NCI-H2196 treated with DMSO at 0.1 percent for 48 hours (cell line): ENCODE results near the gene AATK.

Experiments
- DNase-seq: peaks from one replicate; lab custom pipeline; 2025; ENCODE audit not compliant: unreplicated experiment; lab: John Stamatoyannopoulos, UW

AATK gene

DNA sequence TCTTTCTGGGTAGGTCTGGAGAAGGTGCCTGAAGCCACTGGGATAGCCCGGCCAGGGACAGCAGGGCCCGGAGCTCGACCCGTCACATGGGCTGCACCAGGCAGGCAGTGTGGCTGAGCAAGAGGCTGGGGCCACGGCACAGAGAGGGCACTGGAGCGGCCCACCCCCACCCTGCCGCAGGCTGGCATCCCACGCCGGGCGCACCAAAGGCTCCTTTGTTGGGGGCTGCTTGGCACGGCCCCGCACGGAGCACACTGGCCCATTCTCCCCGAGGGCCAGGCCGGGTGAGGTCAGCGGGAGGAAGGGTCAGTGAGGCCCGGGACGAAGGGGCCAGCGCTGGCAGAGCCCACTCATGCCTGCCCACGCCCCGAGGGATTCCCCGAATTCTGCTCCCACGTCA lies 37.2 kb downstream of the AATK start:
- DNase-seq, result no peak

DNA sequence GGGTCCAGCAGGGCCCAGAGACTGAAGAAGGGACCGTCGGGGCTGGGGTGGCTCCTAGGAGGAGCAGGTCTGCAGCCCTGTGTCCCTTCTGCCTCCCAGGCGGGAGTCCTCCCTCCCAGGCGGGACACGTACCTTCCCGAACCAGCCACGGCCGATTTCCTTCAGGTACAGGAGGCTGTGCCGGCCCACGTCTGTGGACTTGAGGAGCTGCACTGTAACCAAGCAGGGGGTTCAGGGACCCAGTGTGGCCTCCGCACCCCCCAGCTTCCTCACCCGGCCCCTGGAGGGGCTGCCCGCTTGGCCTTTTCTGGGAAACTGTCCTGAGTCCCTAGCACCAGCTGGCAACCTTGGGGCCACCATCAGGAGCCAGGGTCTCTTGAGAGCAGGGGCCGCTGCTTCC lies 37.7 kb downstream of the AATK start:
- no peak for DNase-seq

DNA sequence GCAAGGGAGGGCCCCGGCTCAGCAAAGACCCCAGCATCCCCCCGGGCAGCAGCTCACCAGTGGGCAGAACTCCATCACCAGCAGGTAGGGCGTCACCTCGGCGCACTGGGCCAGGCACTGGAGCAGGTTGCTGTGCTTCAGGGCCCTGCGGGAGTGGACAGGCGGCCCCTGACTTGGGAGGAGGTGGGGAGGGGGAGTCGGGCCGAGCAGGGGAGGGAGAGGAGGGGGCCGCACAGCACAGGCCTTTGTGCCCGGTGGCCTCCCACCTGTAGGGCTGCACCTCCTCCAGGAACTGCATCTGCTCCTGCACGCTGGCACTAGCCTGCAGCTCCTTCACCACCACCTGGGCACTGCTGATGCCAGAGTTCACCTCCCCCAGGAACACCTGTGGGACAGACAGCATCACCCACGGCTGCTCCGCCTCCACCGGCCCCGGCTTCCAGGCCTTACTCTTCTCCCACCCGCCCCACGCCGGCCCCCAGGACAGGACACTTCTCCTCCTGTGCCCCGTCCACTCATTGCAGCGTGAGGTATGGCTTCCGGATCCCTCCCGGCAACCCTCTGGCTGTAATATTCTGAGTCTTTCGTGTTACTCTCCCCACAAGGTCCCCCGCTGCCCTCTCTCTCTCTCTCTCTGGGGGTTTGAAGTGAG lies 38.4 kb downstream of the AATK start:
- no peak for DNase-seq

DNA sequence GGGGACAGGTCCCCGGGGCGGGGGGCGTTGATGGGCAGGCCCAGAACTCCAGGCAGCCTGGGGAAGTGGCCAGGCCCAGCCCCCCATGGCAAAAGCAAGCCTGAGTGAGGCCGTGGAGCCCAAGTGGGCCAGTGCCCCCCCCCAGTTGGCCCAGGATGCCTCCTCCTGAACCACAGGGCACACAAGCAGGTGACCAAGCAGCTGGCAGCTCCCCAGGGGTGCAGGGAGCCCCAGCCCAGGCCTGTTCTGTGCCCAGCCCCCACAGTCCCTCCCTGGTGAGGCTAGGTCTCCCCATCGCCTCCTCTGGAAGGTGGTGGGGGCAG lies 38.9 kb downstream of the AATK start:
- DNase-seq, result no peak

DNA sequence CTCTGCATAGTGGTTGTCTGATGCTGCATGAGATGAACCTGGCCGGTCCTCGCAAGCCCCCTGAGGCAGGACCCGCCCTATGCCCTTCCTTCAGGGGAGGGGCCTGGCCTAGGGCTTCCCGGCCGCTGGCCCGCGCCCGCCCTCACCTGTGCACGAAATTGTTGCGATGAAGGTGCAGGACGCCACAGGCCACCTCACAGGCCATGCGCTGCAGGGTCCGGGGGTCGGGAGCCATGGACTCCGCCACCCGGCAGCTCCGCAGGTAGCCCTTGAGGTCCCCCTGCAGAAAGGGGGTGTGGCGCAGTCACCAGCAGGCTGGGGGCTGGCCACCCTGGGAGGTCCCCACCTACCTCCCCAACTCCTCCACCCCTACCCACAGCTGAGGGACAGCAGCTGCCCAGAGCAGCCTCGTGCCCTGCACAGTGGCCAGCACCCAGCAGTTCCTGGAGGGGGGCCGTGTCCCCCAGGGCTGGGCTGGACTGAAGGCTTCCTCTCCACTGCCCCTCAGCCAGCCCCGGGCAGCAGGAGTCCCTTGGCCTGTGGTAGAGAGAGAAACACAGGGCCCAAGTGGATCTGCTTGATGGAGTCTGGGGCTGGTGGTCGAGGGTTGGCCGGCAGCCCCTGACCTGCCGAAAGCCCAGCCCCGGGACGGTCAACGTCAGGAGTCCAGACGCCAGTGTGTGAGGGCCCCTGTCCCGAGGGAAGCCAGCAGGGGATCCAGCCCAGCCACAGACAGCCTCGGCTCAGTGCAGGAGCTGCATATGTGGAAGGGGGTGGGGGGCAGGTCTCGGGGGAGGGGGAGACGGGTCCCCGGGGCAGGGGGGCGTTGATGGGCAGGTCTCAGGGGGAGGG lies 39.5 kb downstream of the AATK start:
- DNase-seq, result no peak

DNA sequence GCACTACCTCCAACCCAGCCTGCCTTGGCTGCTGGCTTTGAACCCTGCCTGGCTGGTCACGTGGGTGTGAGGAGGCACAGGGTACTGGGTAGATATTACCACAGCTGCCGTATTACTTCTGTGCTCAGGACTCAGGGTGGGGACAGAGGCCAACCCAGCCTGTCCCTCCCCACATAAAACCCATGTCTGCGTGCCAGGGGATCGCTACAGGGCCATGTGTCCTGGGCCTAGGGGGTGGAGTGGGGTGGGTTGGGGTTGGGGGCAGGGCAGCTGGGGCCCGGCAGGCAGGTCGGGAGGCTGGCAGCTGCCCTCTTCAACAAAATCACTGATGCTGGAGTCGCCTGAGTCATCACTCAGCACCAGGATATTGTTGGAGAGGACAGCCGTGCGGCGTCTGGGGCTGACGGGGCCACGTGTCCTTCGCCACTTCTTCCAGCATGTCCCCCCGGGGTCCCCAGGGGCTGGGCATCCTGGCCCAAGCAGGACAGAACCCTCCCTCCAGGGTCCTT lies 40.4 kb downstream of the AATK start:
- no peak for DNase-seq

DNA sequence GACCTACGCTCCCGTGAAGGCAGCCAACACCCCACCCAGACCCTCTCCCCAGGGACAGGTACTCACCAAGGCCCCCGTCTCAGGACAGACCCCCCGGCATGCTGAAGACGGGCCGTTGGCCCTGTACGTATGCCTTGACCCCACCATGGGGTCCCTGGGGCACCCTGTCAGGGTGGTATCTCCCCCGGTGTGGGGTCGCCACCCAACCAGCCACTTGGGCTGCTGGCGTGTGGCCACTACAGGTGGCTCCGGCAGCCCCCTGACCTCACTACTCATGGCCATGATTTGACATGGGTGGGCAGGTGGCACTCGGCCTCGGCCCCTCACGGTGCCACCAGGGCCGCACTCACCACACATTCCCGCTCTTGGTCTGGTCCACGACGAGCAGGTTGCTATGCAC lies 41.6 kb downstream of the AATK start:
- DNase-seq, result no peak

DNA sequence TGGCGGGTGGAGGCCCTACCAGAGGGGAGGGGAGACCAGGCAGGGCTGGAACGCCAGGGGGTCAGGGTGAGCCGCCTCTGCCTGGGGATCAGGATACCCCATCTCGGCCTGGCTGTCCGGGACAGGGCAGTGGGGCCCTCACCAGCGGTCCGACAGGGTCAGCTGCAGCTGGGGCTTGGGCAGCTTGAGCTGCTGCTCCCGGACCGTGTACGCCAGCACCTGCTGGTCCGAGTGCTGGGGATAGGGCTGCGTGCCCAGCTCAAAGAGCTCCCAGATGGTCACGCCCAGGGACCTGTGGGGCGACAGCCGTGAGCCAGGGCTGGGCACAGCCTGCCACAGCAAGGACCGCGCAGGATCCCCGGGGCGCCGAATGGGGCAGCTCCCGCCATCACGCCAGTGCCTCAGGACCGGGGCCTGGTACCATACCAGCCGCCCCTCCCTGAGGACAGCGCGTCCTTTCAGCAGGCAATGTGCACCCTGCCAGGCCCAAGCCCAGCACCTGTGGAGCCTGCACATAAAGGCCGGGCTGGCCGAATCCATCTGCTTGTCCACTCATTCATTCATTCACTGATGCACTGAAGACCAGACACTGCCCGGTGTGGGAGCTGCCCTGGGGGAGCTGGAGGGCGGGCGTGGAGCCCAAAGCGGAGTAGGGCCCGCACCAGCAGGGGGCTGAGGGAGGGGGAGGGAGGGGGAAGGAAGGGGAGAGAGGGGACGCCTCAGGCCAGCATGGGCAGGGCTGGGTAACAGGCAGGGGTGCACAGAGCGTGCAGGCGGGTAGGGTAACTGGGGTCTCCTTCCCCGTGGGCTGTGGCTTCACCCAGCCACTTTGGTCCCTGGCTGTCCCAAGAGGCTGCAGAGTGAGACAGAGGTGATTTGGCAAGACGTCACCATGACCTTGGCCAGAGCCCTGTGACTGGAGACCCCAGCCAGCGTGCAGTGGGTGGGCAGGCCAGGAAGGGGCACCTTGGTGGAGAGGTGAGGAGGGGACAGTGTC lies 42.7 kb downstream of the AATK start:
- no peak for DNase-seq

DNA sequence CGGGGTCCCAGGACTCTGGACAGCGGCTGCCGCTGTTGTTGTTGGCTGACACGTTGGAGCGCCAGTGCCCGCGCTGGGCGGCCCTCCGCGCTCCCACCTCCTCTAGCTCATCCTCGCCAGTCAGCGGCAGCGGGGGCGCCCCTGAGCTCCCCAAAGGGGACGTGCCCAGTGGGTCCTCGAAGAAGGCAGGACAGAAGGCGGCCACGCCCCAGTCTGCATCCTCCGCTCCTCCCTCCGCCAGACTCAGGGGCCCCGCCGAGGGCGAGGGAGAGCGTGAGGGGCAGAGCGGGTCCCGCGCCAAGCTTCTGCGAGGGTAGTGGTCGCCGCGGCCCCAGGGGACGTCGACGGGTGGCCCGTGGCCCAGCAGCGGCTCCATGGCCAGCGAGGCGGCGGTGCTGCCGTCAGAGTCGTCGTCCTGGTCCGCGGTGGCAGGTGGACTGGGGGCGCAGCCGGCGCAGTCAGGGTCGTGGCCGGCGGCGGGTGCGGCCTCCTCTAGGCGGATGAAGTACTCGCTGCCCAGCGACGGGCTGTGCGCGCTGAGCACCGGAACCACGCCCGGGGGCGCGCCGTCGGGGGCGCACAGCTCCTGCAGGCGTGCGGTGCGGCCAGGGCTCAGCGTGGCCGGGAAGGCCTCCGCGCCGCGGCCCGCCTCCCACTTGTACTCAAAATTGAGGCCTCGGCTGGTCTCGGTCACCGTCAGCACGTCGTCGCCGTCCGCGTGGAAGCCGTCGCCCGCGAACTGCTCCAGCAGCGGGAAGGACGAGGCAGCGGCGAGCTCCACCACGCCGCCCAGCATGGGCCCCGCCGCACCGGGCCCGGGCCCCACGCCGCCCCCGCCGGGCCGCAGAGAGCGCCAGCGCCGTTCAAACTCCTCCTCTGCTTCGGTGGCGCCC lies 43.9 kb downstream of the AATK start:
- DNase-seq, result no peak

DNA sequence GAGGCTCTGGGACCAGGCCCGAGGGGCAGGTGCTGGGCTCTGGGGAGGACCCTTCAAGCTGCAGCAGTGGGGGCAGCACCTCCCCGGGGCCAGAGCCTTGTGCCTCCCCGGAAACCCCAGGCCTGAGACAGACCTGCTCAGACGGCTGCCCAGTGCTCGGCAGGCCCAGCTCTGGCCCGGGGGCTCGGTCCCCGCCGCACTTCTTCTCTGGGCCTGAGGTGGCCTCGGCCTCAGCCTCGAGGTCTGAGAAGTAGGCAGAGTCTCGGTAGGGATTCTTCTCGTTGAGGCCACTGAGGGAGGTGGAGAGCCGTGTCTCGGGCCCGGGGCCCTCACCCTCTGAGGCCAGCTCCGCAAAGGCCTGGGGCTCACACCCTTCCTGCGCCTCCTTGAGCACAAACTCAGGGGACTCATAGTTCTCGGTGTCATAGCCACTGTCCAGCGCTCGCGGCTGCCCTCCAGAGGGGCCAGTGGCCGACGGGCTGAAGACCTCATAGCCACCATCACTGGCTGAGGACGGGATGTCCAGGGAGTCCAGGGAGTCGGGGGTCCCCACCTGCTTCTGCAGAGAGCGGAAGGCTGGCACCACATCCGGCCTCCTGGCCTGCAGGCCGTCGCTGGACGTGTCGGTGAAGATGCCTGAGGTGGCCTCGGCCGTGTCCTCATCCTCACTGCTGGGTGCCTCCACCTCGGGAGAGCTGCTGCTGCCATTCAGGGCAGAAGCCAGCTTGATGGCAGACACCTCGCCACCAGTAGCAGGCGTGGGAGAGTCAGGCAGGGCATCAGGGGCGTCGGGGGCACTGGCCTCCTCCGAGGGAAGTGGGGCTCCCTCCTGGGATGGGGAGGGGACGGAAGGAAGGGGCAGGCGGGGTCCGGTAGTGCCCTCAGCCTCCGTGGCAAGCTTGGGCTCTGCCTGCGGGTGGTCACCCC lies 45.1 kb downstream of the AATK start:
- DNase-seq, result no peak

DNA sequence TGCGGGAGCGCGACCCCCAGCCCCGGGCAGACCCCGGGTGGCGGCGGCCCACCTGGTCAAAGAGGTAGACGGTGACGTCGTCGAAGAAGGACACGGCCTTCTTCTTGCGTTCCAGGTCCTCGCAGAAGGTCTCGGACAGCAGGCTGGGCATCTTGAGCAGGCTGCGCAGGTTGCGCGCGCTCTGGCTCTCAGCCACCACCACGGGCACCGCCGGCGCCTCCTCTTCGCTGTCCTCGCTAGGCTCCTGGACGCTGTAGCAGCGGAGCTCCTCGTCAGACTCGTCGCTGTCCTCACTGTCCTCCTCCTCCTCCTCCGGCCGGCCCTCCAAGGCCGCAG lies 45.9 kb downstream of the AATK start:
- no peak for DNase-seq

DNA sequence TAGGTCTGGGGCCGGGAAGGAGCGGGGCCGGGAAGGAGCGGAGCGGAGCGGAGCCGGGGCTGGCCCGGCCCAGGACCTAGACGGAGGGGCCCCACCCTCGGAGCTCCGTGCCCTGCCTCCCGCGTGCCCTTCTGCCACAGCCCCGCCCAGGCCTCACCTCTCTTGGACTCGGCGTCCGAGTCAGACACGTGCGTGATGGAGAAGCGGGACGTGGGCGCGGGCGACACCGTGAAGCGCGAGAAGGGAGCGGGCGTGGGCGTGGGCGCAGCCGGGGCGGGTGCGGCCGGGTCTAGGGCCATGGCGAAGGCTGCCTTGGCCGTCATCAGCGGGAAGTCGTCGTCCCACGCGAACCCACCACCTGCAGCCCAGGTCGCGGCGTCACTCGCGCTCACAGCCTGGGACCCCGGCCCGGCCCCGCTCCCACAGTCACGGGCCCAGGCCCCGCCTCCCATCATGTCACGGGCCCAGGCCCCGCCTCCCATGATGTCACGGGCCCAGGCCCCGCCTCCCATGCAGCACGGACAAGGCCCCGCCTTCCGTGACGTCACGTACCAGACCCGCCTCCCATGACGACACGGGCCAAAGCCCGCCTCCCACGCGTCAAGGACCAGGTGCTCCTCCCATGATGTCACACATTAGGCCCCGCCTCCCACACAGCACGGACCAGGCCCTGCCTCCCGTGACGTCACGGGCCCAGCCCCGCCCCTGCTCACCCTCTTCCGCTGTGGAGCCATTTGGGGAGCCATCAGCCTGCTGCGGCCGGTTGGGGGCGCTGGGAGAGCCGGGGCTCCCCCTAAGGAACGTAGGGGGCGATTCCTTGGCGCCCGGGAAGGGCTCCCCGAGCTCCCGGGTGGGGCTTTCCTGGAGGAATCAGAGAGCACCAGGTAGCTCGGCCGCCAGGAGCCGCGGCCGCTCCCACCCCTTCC lies 46.5 kb downstream of the AATK start:
- DNase-seq, result peak; percentile 23

DNA sequence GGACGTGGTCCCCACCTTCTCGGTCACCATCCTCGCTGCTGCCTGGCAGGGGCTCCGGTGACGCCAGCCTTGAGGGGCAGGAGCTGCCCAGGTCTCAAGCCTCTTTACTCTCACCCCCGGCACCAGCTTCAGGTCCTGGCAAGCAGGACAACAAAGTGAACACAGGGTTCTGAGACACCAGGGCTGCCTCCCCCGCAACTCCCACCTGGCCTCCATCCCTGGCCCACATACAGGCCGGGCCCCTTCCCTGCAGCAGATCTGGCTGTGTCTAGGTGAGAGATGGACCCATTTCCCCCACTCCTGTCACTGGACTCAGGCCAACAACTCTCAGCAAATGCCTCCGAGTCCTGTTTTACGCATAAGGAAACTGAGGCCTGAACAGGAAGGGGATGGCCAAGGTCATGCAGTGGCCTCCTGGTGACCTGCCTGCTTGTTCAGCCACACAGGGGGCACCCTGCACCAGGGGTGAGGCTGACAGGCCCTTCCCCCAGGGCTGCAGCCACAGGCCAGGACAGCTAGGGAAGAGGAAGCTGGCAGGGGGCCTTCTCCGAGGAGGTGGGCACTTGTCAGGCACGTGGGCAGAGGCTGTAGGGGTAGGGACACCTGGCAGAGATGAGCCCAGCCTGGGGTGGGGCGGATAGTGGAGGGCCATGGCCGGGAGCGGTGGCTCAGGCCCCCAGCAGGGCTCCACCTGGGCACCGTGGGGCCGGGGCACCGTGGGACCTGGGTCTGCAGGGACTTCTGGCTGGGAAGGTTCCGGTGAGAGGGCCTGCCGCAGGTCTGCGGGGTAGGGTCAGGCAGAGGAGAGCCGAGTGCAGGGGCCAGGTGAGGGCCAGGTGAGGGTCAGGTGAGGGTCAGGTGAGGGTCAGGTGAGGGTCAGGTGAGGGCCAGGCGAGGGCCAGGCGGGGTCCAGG lies 47.5 kb downstream of the AATK start:
- DNase-seq, result no peak

DNA sequence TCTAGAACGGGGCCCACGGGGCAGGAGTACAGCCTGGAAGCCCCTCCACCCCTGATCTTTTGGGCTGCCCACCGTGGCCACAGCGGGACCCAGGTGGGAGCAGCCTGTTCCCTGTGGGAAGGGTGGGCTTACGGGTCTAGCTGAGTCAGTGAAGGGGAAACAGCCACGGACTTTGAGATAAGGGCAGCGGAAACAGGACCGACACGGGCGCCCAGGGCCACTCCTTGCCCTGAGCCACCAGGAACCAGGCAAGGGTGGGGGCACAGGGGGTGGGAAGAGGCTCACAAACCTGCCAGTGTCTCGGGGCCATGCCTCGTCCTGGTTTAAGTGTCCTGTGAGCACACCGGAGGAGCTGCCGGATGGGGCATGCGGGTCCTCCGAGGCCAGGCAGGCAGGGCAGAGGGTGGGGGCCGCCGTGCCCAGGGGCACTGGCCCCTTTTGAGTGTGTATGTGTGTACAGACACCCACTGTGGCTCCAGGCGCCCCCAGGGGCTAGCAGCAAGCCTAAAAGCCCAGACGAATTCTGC lies 48.3 kb downstream of the AATK start:
- DNase-seq, result no peak

DNA sequence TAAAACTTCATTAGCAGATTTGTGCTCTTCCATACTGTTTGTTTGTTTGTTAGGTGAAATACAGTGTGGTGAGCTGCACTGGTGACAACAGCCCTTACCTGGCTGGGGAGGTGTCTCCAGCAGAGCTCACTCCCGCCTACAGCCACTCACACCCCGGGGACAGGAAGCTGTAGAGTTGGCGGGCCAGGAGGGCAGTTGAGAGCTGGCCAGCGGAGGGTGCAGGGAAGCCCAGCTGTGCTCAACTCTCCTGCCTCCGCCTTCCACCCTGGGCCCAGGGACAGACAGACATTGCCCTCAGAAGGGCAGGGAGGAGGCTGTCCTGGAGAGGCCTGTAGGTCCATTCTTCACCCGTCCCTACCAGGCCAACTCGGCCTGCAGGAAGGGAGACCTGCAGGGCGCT lies 49.3 kb downstream of the AATK start:
- no peak for DNase-seq

DNA sequence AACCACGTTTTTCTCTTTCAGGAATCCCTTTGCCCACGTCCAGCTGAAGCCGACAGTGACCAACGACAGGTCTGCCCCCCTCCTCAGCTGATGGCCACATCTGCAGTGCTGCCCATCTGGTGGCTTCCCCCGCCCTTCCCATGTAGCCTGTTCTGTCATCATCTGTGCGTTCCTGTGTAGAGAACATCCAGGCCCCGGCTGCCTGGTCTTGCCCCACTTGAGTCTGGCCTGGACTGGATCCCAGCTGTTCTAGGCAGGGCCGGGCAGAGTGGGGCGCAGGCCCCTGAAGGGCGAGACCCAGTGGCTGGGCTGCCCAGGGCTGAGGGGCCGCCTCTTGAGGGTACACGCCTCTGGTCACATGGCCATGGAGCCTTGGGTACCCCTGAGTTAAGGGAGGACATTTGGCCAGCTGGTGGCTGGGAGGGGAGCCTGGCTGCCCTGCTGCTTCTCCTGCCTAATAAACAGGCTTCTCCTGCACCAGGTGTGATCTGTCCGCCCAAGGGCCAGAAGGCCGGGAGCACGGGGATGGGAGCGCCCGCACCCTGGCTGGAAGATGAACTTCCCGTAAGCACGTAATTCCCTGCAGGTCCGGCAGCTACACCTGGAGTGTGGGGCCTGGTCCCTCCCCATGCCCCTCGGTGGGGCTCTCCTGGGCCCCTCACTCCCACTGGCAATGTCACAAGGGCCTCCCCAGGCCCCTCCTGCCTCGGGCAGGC lies 50.1 kb downstream of the AATK start:
- DNase-seq, result no peak

DNA sequence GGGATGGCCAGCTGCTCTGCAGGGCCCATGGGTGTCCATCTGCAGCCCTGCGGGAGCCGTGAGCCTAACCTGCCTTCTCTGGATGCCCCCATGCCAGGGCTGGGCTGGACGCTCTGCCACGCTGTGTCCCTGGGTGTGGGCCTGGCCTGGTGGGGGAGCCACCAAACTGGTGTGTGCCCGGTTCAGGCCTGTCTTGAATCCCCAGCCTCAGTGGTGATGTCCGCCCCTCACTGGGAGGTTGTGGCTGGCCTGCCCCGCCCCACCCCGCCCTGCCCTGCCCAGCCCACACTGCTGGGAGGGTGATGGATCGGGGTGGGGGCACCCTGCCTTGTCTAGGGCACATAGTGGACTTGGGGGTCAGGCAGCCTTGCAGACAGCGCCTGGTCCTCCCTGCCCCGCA lies 50.8 kb downstream of the AATK start:
- DNase-seq, result no peak
